ENCODE data around the gene GUCA2B. TPM values are rescaled to one million over a fixed set of nuclear protein-coding genes. Genes with fewer than 3 reads are reported as not detected.

Gene GUCA2B
- total and polyA plus RNA-seq, 4 donors: 1.7 to 3.3 TPM; not detected in 2

DNA sequence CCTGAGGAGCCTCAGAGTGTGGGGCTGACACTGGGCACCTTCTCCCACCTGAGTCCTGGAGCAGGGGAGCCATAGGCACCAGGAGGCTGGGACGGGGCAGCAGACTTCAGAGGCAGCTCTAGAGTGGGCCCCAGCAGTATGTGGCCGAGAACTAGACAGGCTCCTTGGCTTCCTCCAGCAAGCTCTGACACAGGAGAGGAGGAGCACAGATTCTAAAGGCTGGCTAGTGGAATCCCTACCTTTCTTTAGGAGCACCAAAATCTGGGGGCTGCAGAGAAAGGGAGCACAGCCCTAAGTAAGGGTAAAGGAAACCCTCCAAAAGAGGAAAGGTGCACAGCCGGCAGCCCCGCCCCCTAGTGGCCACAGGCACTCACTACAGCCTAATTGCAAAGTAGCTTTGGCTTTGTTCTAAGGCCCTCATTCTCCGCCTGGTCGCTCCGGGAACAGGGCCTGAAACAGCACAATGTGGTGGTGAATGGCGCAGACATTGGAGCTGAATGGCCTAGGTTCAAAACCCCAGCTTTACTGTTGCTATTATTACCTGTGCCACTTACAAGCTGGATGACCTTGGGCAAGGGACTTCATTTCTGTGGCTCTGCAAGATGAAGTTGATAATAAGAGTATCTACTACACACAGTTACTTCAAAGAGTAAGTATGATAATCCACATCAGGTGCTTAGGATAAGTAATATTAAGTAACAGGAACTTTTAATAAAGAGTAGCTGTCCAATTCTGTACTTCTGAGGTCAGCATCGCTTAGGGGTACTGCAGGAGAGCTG, 20.1 kb downstream of the GUCA2B start:
- no peak for TF ChIP-seq HNF4A (conservative IDR thresholded peaks at IDR 0.05)
- TF ChIP-seq, protein P1, sequence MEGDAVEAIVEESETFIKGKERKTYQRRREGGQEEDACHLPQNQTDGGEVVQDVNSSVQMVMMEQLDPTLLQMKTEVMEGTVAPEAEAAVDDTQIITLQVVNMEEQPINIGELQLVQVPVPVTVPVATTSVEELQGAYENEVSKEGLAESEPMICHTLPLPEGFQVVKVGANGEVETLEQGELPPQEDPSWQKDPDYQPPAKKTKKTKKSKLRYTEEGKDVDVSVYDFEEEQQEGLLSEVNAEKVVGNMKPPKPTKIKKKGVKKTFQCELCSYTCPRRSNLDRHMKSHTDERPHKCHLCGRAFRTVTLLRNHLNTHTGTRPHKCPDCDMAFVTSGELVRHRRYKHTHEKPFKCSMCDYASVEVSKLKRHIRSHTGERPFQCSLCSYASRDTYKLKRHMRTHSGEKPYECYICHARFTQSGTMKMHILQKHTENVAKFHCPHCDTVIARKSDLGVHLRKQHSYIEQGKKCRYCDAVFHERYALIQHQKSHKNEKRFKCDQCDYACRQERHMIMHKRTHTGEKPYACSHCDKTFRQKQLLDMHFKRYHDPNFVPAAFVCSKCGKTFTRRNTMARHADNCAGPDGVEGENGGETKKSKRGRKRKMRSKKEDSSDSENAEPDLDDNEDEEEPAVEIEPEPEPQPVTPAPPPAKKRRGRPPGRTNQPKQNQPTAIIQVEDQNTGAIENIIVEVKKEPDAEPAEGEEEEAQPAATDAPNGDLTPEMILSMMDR (IDR thresholded peaks at IDR 0.05; ENCODE audit: low read depth, low read length, missing input control): peak; percentile 89
- no peak for TF ChIP-seq SP1 (IDR thresholded peaks at IDR 0.05)
- TF ChIP-seq FOXA1 (IDR thresholded peaks at IDR 0.05): no peak
- no peak for TF ChIP-seq REST (IDR thresholded peaks at IDR 0.05)
- TF ChIP-seq RAD21 (IDR thresholded peaks at IDR 0.05): peak; percentile 79 to 89
- Histone ChIP-seq H3K9me3 (ENCODE audit: control insufficient read depth in 4 of 4, low read length in 3 of 4) (no peaks in the 10 kb centered on the region), H3K4me3 (ENCODE audit: low read depth in 1 of 3, low read length in 3 of 3) (no peak overlapping the region), H3K27ac (ENCODE audit: low read depth in 1 of 2, low read length in 2 of 2) (peak overlapping the region in 1 of 2 donors; percentile 55), H3K36me3 (ENCODE audit: control insufficient read depth in 4 of 4, insufficient read depth in 3 of 4, low read depth in 1 of 4, low read length in 3 of 4) (no peaks in the 10 kb centered on the region), H3K27me3 (ENCODE audit: control insufficient read depth in 4 of 4, insufficient read depth in 4 of 4, low read length in 3 of 4) (no peaks in the 10 kb centered on the region), H3K4me1 (ENCODE audit: control insufficient read depth in 4 of 4, insufficient read depth in 4 of 4, low read length in 3 of 4) (peaks cover 11 to 17% (median 13%) of the 10 kb centered on the region in 4 donors), H3K9ac (ENCODE audit: low read depth in 1 of 2, low read length in 2 of 2) (no peak overlapping the region)
- peak; percentile 75 for DNase-seq (ENCODE audit: low spot score)
- 34% methylated on average over 9 of the region's 9 CpGs for WGBS

GRCh38 chr1:42173961-42174735, 20.9 kb downstream of the GUCA2B start:
- TF ChIP-seq REST (IDR thresholded peaks at IDR 0.05) (no peak), SP1 (IDR thresholded peaks at IDR 0.05) (no peak), TAF1 (conservative IDR thresholded peaks at IDR 0.05) (no peak), FOXA2 (IDR thresholded peaks at IDR 0.05) (no peak), HNF4A (conservative IDR thresholded peaks at IDR 0.05) (no peak), RXRA (IDR thresholded peaks at IDR 0.05) (no peak), FOXA1 (IDR thresholded peaks at IDR 0.05) (no peak), HNF4G (IDR thresholded peaks at IDR 0.05) (no peak), EGR1 (IDR thresholded peaks at IDR 0.05; ENCODE audit: low read depth in 2 of 2) (no peak), JUND (IDR thresholded peaks at IDR 0.05) (no peak), YY1 (IDR thresholded peaks at IDR 0.05) (no peak), RAD21 (IDR thresholded peaks at IDR 0.05) (no peak)
- TF ChIP-seq, protein P2, sequence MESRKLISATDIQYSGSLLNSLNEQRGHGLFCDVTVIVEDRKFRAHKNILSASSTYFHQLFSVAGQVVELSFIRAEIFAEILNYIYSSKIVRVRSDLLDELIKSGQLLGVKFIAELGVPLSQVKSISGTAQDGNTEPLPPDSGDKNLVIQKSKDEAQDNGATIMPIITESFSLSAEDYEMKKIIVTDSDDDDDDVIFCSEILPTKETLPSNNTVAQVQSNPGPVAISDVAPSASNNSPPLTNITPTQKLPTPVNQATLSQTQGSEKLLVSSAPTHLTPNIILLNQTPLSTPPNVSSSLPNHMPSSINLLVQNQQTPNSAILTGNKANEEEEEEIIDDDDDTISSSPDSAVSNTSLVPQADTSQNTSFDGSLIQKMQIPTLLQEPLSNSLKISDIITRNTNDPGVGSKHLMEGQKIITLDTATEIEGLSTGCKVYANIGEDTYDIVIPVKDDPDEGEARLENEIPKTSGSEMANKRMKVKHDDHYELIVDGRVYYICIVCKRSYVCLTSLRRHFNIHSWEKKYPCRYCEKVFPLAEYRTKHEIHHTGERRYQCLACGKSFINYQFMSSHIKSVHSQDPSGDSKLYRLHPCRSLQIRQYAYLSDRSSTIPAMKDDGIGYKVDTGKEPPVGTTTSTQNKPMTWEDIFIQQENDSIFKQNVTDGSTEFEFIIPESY (IDR thresholded peaks at IDR 0.05): no peak
- TF ChIP-seq, protein P3, sequence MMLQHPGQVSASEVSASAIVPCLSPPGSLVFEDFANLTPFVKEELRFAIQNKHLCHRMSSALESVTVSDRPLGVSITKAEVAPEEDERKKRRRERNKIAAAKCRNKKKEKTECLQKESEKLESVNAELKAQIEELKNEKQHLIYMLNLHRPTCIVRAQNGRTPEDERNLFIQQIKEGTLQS (IDR thresholded peaks at IDR 0.05): no peak
- TF ChIP-seq, protein P1 (IDR thresholded peaks at IDR 0.05; ENCODE audit: low read depth, low read length, missing input control): no peak
- peaks cover 11 to 17% (median 13%) of the 10 kb centered on the region in 4 donors for H3K4me1 ChIP-seq (ENCODE audit: control insufficient read depth in 4 of 4, insufficient read depth in 4 of 4, low read length in 3 of 4)
- H3K27ac ChIP-seq (ENCODE audit: low read depth in 1 of 2, low read length in 2 of 2): no peak overlapping the region
- no peak overlapping the region for H3K9ac ChIP-seq (ENCODE audit: low read depth in 1 of 2, low read length in 2 of 2)
- H3K36me3 ChIP-seq (ENCODE audit: control insufficient read depth in 4 of 4, insufficient read depth in 3 of 4, low read depth in 1 of 4, low read length in 3 of 4): no peaks in the 10 kb centered on the region
- no peaks in the 10 kb centered on the region for H3K9me3 ChIP-seq (ENCODE audit: control insufficient read depth in 4 of 4, low read length in 3 of 4)
- WGBS: 87% methylated on average over 8 of the region's 8 CpGs
- DNase-seq (ENCODE audit: low spot score): no peak
- H3K4me3 ChIP-seq (ENCODE audit: low read depth in 1 of 3, low read length in 3 of 3): no peak overlapping the region
- H3K27me3 ChIP-seq (ENCODE audit: control insufficient read depth in 4 of 4, insufficient read depth in 4 of 4, low read length in 3 of 4): no peaks in the 10 kb centered on the region

Data from liver (tissue), 9 donors.